DOHH2 (cell line): Measurements from ENCODE around the gene KLHDC8A.

Experiments
- H3F3A ChIP-seq: fragments of 200-600 bp; sonication (generic), shearing (Covaris generic); 2 replicates; pipeline ENCODE4 v1.6.0; 2016; ENCODE audit warnings: antibody characterized with exemption, mild to moderate bottlenecking; ENCODE audit not compliant: control insufficient read depth, insufficient read depth
- H3K27ac ChIP-seq: fragments of 200-600 bp; sonication (generic); 2 replicates; pipeline ENCODE4 v1.5.1; 2014; ENCODE audit warnings: low read depth, mild to moderate bottlenecking, low read length, moderate library complexity
- H3K27me3 ChIP-seq: fragments of 200-600 bp; sonication (generic); 2 replicates; pipeline ENCODE4 v1.6.1; 2014; ENCODE audit warnings: mild to moderate bottlenecking, low read length, mixed read lengths; ENCODE audit not compliant: control insufficient read depth
- H3K36me3 ChIP-seq: fragments of 200-600 bp; sonication (generic); 2 replicates; pipeline ENCODE4 v1.6.1; 2014; ENCODE audit warnings: mild to moderate bottlenecking, low read length, moderate library complexity, mixed read lengths; ENCODE audit not compliant: control insufficient read depth
- H3K4me1 ChIP-seq: fragments of 200-600 bp; sonication (generic); 2 replicates; pipeline ENCODE4 v1.6.1; 2014; ENCODE audit warnings: mild to moderate bottlenecking, low read length, mixed read lengths; ENCODE audit not compliant: control insufficient read depth
- H3K4me2 ChIP-seq: fragments of 200-600 bp; sonication (generic); 2 replicates; pipeline ENCODE4 v1.6.0; 2014; ENCODE audit warnings: mild to moderate bottlenecking, low read length, moderate library complexity
- H3K4me3 ChIP-seq: fragments of 200-600 bp; sonication (generic); 2 replicates; pipeline ENCODE4 v1.5.1; 2014; ENCODE audit warnings: mild to moderate bottlenecking, low read length, mixed read lengths
- H3K79me2 ChIP-seq: fragments of 200-600 bp; sonication (generic); 2 replicates; pipeline ENCODE4 v1.6.1; 2014; ENCODE audit warnings: mild to moderate bottlenecking, low read length, mixed read lengths; ENCODE audit not compliant: control insufficient read depth
- H3K9me2 ChIP-seq: fragments of 200-600 bp; sonication (generic); replicated peaks from 2 replicates; pipeline ENCODE4 v1.6.1; 2014; ENCODE audit warnings: mild to moderate bottlenecking, low read length, mixed read lengths; ENCODE audit not compliant: control insufficient read depth
- H3K9me3 ChIP-seq: fragments of 200-600 bp; sonication (generic); 2 replicates; pipeline ENCODE4 v1.6.1; 2014; ENCODE audit warnings: antibody characterized with exemption, low read length, mixed read lengths; ENCODE audit not compliant: control insufficient read depth, insufficient read depth
- H4K20me1 ChIP-seq: fragments of 200-600 bp; sonication (generic); 2 replicates; pipeline ENCODE4 v1.6.0; 2014; ENCODE audit warnings: low read depth, mild to moderate bottlenecking, antibody characterized with exemption, low read length, moderate library complexity; ENCODE audit not compliant: control insufficient read depth, insufficient read depth
- EZH2phosphoT487 ChIP-seq: fragments of 200-600 bp; sonication (generic); IDR thresholded peaks from 2 replicates; pipeline ENCODE4 v1.6.1; 2017; ENCODE audit warnings: borderline replicate concordance, mild to moderate bottlenecking, antibody characterized with exemption, low read length, moderate library complexity, mixed read lengths
- TF ChIP-seq, protein P1 (sequence below): fragments of 200-600 bp; sonication (generic); IDR thresholded peaks from one replicate; pipeline ENCODE4 v1.5.1; 2014; ENCODE audit warnings: antibody characterized with exemption, mild to moderate bottlenecking, low read depth, low read length; ENCODE audit not compliant: poor library complexity, severe bottlenecking

Gene KLHDC8A

DNA sequence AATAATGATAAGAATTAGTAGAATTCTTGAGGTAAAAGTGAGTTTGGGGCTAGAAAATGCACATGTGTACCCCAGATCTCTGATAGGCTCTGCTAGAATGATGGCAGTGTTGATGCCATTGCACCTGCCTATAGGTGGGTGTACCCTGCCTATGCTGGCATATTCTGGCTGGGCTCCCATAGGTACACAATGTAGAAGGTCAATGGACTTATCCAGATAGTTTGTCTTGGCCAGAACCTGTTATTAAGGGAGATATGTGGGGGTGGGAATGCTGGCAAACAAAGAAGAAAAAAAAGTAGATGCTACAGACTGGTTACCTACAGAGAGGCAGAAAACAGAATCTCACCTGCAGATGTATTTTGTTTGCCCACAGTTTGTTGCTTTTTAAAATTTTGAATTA, 14.1 kb upstream of the KLHDC8A start:
- Histone ChIP-seq H3K9me3 (no peaks in the 10 kb centered on the region), H3K4me1 (no peaks in the 10 kb centered on the region), H3K4me2 (no peak overlapping the region), H3K79me2 (no peaks in the 10 kb centered on the region), H3K9me2 (no peaks in the 10 kb centered on the region), H3K27me3 (peaks cover 19% of the 10 kb centered on the region), H3F3A (no peaks in the 10 kb centered on the region), H3K36me3 (no peaks in the 10 kb centered on the region), H4K20me1 (no peaks in the 10 kb centered on the region), H3K27ac (no peak overlapping the region), H3K4me3 (no peak overlapping the region)
- TF ChIP-seq EZH2phosphoT487 = no peak
- TF ChIP-seq, protein P1, sequence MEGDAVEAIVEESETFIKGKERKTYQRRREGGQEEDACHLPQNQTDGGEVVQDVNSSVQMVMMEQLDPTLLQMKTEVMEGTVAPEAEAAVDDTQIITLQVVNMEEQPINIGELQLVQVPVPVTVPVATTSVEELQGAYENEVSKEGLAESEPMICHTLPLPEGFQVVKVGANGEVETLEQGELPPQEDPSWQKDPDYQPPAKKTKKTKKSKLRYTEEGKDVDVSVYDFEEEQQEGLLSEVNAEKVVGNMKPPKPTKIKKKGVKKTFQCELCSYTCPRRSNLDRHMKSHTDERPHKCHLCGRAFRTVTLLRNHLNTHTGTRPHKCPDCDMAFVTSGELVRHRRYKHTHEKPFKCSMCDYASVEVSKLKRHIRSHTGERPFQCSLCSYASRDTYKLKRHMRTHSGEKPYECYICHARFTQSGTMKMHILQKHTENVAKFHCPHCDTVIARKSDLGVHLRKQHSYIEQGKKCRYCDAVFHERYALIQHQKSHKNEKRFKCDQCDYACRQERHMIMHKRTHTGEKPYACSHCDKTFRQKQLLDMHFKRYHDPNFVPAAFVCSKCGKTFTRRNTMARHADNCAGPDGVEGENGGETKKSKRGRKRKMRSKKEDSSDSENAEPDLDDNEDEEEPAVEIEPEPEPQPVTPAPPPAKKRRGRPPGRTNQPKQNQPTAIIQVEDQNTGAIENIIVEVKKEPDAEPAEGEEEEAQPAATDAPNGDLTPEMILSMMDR = no peak

DNA sequence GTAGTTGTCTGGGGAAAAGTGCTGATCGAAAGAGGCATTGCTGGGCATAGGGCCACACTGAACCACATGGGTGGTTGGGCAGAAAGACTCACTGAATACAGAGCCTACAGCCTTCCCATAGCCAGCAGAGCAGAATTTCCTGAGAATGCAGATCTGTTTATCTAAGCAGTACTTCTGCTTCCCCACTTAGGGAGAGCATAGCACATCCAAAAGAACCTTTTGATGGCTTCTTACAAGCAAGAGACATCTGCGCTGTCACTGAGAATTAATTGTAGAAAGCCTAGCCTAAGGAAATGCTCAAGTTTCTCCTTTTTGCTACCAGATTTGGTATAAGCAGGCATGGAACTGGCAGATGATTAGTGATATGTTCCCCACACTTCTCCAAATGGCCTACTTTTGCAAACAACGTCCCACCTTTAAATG, 13.0 kb upstream of the KLHDC8A start:
- Histone ChIP-seq H3K4me1 (no peaks in the 10 kb centered on the region), H3K27ac (no peak overlapping the region)

GRCh38 chr1:205368478-205368877, 11.8 kb upstream of the KLHDC8A start:
- H3K4me1 ChIP-seq = no peaks in the 10 kb centered on the region
- no peaks in the 10 kb centered on the region for H3K79me2 ChIP-seq
- no peaks in the 10 kb centered on the region for H3K36me3 ChIP-seq
- TF ChIP-seq, protein P1 = no peak
- no peak for TF ChIP-seq EZH2phosphoT487
- no peaks in the 10 kb centered on the region for H3K9me3 ChIP-seq
- no peak overlapping the region for H3K27ac ChIP-seq
- H3K9me2 ChIP-seq = no peaks in the 10 kb centered on the region
- no peak overlapping the region for H3K4me2 ChIP-seq
- H4K20me1 ChIP-seq = no peaks in the 10 kb centered on the region
- no peaks in the 10 kb centered on the region for H3F3A ChIP-seq
- peaks cover 12% of the 10 kb centered on the region; the same call in 1 of the 2 replicates for H3K27me3 ChIP-seq
- H3K4me3 ChIP-seq = no peak overlapping the region

More for the DNA sequence above, 13.0 kb upstream of the KLHDC8A start:
- Histone ChIP-seq H3K27me3 (peaks cover 19% of the 10 kb centered on the region), H3K36me3 (no peaks in the 10 kb centered on the region), H3K9me2 (no peaks in the 10 kb centered on the region), H3K4me2 (no peak overlapping the region), H3K9me3 (no peaks in the 10 kb centered on the region), H4K20me1 (no peaks in the 10 kb centered on the region), H3K79me2 (no peaks in the 10 kb centered on the region), H3F3A (no peaks in the 10 kb centered on the region), H3K4me3 (no peak overlapping the region)
- TF ChIP-seq EZH2phosphoT487 = no peak
- TF ChIP-seq, protein P1 = no peak
